Purkinje cell (primary cell): ENCODE measurements around the gene DUS2. TPM values are rescaled to one million over a fixed set of nuclear protein-coding genes. Genes with fewer than 3 reads are reported as not detected.

Experiments
- polyA plus RNA-seq: library from polyadenylated mRNA; unstranded; fragments of >200 nt; fragmentation: Nextera tagmentation; gene quantifications from 2 replicates; pipeline ENCODE4 v1.2.1, GENCODE V29; 2014

DUS2 gene
- 1.6 and 10.4 TPM in 2 replicates for polyA plus RNA-seq

DNA sequence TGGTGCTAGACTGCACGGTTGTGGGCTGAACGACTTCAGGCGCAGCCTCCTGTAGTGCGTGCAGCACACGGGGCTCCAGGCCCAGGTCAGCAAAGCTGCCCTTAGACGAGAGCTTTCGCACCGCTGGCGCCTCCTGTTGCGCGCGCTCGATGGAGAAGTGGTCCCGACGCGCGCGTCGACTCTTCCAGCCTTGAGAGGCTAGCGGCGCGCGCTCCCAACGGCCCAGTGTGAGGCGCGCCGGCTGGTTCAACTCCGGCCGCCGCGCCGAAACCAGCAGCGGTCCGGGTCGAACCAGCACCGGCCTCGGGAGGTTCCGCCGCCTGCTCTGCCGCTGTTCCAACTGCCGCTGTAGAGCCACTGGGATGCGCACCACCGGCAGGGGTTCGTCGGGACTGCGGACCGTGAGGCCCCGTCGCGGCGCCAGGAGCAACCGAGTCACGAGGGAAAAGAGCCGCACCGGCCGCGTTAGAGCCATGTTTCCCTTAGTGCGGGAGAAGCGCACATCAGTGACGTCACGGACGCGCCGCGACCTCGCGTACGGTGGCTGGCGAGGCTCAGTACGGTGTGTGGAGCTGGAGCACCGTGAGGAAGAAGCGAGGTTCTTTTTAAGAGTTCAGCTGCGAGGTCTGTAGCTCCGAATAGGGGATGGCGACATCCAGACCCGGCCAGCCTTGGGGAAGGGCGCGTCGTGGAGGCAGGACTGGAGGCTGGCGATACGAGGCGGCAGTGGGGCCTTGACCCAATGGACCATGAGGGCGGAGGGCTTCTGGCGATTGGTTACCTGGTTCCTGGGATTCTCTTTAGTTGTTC lies at the start of gene DUS2, which contains the start of gene DDX28:
Gene DUS2, plus strand, starts transcription at position 557 of the 810 bp plus-strand sequence. CDS start 14,740 bp downstream, outside the sequence.
Gene DDX28, minus strand, starts transcription at position 505 of the 810 bp plus-strand sequence. Its CDS starts 30 bp downstream, at position 475.

DNA sequence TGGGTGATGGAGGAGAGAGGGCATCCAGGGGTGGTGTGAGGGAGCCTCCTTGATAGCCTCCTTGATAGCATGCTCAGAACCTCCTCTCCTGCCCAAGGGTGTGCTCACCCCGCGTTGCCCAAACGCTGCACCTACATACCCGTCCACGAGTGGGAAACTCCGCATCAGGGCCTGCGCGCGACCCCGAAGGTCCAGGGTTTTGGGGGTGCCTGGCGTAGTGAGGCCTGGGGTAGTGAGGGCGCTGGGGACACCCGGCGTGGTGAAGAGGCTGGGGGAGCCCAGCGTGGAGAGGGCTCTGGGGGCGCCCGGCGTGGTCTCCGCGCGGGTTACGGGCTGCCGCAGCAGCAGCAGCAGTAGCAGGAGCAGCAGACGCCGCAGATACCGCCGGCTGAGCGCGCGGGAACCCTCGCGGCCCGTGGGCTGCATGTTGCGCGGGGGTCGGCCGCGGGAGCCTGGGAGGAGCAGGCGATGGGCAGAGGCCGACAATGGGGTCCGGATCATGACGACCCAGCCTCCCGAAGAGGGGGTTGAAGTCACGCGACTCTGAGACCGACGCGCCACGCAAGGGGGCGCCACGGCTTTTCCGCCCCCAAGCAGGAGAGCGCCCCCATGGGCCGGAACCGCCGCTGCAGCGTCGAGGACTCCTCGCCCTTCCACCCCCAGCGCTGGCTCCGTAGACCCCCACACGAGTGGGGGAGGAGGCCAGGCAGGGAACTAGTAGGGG lies 43.0 kb upstream of the DUS2 start, which contains the start of gene DPEP3:
Gene DPEP3, minus strand, starts transcription at position 545 of the 724 bp plus-strand sequence. Its CDS starts 119 bp downstream, at position 426.

DNA sequence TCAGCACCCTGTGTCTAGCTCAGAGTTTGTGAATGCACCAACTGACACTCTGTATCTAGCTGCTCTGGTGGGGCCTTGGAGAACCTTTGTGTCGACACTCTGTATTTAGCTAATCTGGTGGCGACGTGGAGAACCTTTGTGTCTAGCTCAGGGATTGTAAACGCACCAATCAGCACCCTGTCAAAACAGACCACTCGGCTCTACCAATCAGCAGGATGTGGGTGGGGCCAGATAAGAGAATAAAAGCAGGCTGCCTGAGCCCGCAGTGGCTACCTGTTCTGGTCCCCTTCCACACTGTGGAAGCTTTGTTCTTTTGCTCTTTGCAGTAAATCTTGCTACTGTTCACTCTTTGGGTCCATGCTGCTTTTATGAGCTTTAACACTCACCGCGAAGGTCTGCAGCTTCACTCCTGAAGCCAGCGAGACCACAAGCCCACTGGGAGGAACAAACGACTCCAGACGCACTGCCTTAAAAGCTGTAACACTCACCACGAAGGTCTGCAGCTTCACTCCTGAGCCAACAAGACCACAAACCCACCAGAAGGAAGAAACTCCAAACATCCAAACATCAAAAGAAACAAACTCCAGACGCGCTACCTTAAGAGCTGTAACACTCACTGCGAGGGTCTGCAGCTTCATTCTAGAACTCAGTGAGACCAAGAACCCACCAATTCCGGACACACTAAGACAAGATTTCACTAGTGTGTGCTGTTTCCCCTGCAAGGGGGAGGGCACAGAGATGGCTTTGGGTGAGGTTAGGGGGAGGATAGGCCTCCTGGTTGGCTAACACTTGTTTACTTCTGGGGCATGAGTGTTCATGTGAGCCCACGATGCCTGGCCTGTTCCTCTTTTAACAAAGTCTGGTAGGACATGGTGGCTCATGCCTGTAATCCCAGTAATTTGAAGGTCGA lies 24.1 kb upstream of the DUS2 start, which contains the start of gene DPEP2:
Gene DPEP2, minus strand, starts transcription at position 706 of the 910 bp plus-strand sequence. CDS start 6,272 bp downstream, outside the sequence.

DNA sequence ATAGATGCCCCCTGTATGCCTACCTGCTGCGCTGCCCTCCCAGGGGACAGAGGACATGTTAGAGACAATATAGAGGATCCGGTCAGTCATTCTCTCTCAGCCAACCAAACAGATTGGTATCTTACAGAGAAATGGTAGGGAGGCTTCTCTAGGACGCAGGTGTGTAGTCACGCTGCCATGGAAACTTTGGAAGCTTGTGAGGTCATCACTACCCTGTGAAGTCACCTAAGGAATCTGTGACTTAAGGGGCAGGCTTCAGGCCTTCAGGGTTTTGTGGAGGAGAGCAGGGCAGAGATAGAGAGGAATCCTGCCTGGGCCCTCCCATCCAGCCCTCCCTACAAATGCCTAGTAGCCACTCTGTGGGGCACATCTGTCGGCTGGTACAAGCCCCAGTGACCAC lies 7.4 kb upstream of the DUS2 start, which contains the start of gene DPEP2NB:
Gene DPEP2NB, minus strand, starts transcription at position 231 of the 400 bp plus-strand sequence. Its CDS starts 141 bp downstream, at position 90.

DNA sequence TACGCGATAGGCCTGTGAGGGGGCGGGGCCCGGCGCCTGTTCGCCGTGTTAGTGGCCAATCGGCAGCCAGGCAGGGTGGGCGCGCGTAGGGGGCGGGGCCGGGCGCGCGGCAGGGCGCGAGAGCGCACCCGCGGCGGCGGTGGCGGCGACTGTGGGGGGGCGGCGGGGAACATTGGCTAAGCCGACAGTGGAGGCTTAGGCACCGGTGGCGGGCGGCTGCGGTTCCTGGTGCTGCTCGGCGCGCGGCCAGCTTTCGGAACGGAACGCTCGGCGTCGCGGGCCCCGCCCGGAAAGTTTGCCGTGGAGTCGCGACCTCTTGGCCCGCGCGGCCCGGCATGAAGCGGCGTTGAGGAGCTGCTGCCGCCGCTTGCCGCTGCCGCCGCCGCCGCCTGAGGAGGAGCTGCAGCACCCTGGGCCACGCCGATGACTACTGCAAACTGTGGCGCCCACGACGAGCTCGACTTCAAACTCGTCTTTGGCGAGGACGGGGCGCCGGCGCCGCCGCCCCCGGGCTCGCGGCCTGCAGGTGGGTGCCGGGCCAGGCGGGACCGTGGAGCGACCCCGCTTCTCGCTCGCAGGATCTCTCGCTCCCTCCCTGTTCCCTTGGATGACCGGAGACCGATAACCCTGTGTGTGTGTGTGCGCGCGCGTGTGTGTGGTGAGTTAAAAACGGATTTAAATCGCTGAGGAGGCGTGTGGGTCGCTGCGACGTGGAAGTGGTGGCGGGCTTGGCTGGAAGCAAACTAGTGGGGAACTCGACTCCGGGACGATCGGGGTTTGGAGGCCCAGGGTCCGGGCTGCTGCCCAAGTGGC lies 62.4 kb downstream of the DUS2 start, which contains the start of gene NFATC3:
Gene NFATC3, plus strand, starts transcription at position 112 of the 813 bp plus-strand sequence. Its CDS starts 312 bp downstream, at position 424.

Other genes starting within 250 kb of the DUS2 start
- 0.11 and 1.0 TPM in 2 replicates for gene RANBP10, start 216.7 kb upstream of the DUS2 start, polyA plus RNA-seq
- gene TSNAXIP1, start 216.4 kb upstream of the DUS2 start, polyA plus RNA-seq, result 0.35 and 1.4 TPM in 2 replicates
- 5.9 and 6.4 TPM in 2 replicates for gene THAP11, start 181.0 kb upstream of the DUS2 start, polyA plus RNA-seq
- gene NUTF2, start 176.4 kb upstream of the DUS2 start, polyA plus RNA-seq, result 50.0 and 82.7 TPM in 2 replicates
- 2.1 and 9.9 TPM in 2 replicates for gene CENPT, start 175.6 kb upstream of the DUS2 start, polyA plus RNA-seq
- gene EDC4, start 150.2 kb upstream of the DUS2 start, polyA plus RNA-seq, result 7.0 and 11.9 TPM in 2 replicates
- 3.1 TPM in 1 of 2 replicates, not detected in the other for gene NRN1L, start 138.4 kb upstream of the DUS2 start, polyA plus RNA-seq
- gene PSKH1, start 130.0 kb upstream of the DUS2 start, polyA plus RNA-seq, result 0.59 TPM in 1 of 2 replicates, not detected in the other
- 1.9 TPM in 1 of 2 replicates, not detected in the other for gene CTRL, start 91.4 kb upstream of the DUS2 start, polyA plus RNA-seq
- 39.2 and 49.7 TPM in 2 replicates for gene PSMB10, start 86.4 kb upstream of the DUS2 start, polyA plus RNA-seq
- gene LCAT, start 79.2 kb upstream of the DUS2 start, polyA plus RNA-seq, result 42.9 and 103 TPM in 2 replicates
- 1.1 and 1.5 TPM in 2 replicates for gene SLC12A4, start 54.6 kb upstream of the DUS2 start, polyA plus RNA-seq
- not detected in 2 replicates for gene DPEP3, start 42.8 kb upstream of the DUS2 start, polyA plus RNA-seq
- not detected in 2 replicates for gene DPEP2, start 23.8 kb upstream of the DUS2 start, polyA plus RNA-seq
- not detected in 2 replicates for gene DPEP2NB, start 7.4 kb upstream of the DUS2 start, polyA plus RNA-seq
- 2.8 and 3.8 TPM in 2 replicates for gene DDX28, start 52 bp upstream of the DUS2 start, polyA plus RNA-seq
- 0.70 and 3.3 TPM in 2 replicates for gene NFATC3, start 62.1 kb downstream of the DUS2 start, polyA plus RNA-seq
- gene ESRP2, start 212.8 kb downstream of the DUS2 start, polyA plus RNA-seq, result not detected in 2 replicates
- 7.2 and 16.6 TPM in 2 replicates for gene PLA2G15, start 222.1 kb downstream of the DUS2 start, polyA plus RNA-seq
- gene SLC7A6, start 241.2 kb downstream of the DUS2 start, polyA plus RNA-seq, result 9.9 and 14.0 TPM in 2 replicates